Activated naive CD4-positive, alpha-beta T cell treated with anti-CD3 and anti-CD28 coated beads, Interleukin-2, amount 50 U/mL, for 72 hours (primary cell): ENCODE results near the gene MRPL57. TPM values are rescaled to one million over a fixed set of nuclear protein-coding genes. Genes with fewer than 3 reads are reported as not detected.
A peak's percentile ranks its signal among the peaks of the same experiment; 100 is the strongest.
"Not testable (repeated sequence)": the region's sequence is repeated elsewhere in the genome, so short reads cannot be mapped to it uniquely, and the experiment has no call there.

Experiments
- ATAC-seq, 2 donors: fragments of 150-1000 bp; cut with Tn5 transposase; 2 replicates each; pipeline ENCODE4 v1.10.0; 2021; ENCODE audit warnings: mild to moderate bottlenecking in 2 of 2, moderate library complexity in 2 of 2
- DNase-seq, 2 donors: peaks; one replicate each; pipeline ENCODE4 v3.0.0; 2021 to 2022; ENCODE audit warnings: low spot score in 2 of 2
- H3K27ac Mint-ChIP-seq, 2 donors: one replicate each; pipeline ENCODE4 v1.8.0; 2022; ENCODE audit warnings: mild to moderate bottlenecking in 2 of 2, mixed read lengths in 2 of 2
- H3K36me3 Mint-ChIP-seq, 2 donors: one replicate each; pipeline ENCODE4 v1.8.0; 2022; ENCODE audit warnings: mixed read lengths in 2 of 2
- H3K9me3 Mint-ChIP-seq, 2 donors: one replicate each; pipeline ENCODE4 v1.8.0; 2022; ENCODE audit warnings: mixed read lengths in 2 of 2
- total RNA-seq, 2 donors: library from RNA; stranded (reverse); gene quantifications; one replicate each; pipeline ENCODE4 v1.2.3, GENCODE V29; 2022

The MRPL57 gene
- total RNA-seq, 2 donors from 2014 or later, result 12.4 to 23.9 TPM

GRCh38 chr13:21219716-21220115 is 43.3 kb downstream of the MRPL57 start:
- ATAC-seq, H3K36me3 Mint-ChIP-seq, DNase-seq: not testable (repeated sequence)
- Mint-ChIP-seq H3K9me3 (peaks cover 8 to 13% of the 10 kb centered on the region in 2 donors), H3K27ac (peak overlapping the region; percentile 11 to 15)

DNA sequence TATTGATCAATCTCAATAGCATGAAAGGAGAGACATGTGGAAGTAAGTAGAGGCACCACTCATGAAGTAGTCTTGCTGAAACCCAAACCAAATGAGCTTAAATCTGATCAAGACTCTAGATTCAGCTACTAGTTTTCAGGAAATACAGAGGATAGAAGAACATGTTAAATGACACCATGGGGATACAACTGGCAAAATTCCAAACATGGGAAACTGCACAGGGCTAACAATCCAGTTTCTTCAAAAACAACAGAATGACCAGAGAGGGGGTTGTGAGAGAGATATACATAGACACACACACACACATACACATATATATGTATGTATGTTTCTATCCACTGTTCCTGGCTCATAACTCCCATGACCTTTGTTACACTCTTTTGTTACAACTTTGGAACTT is 44.8 kb downstream of the MRPL57 start:
- Mint-ChIP-seq H3K27ac (no peak overlapping the region), H3K9me3 (peaks cover 8 to 13% of the 10 kb centered on the region in 2 donors), H3K36me3 (peaks cover 0 to 9% of the 10 kb centered on the region in 2 donors)
- DNase-seq (no peak), ATAC-seq (no peak)

DNA sequence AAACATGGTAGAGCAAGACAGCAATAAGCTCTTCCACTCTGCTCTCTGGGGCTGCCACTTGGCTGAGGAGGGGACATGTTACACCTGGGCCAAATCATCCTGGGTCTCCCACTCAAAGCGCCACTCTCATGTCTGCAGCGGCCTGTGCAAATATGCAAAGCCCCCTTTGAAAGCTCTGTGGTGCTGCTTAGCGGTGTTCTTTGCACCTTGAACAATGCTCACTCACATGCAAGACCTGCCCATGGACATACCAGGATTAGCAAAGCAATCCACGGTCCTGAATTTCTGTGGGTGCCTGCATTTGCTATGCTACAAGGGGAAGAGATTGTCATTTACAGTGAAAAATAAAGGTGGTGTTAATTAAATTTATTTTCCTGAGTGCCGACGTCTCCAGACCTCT is 48.6 kb downstream of the MRPL57 start:
- peaks cover 0 to 9% of the 10 kb centered on the region in 2 donors for H3K36me3 Mint-ChIP-seq
- peak overlapping the region in 1 of 2 donors; percentile 8 for H3K27ac Mint-ChIP-seq
- H3K9me3 Mint-ChIP-seq, result peaks cover 8 to 13% of the 10 kb centered on the region in 2 donors
- DNase-seq, result no peak
- ATAC-seq, result no peak

DNA sequence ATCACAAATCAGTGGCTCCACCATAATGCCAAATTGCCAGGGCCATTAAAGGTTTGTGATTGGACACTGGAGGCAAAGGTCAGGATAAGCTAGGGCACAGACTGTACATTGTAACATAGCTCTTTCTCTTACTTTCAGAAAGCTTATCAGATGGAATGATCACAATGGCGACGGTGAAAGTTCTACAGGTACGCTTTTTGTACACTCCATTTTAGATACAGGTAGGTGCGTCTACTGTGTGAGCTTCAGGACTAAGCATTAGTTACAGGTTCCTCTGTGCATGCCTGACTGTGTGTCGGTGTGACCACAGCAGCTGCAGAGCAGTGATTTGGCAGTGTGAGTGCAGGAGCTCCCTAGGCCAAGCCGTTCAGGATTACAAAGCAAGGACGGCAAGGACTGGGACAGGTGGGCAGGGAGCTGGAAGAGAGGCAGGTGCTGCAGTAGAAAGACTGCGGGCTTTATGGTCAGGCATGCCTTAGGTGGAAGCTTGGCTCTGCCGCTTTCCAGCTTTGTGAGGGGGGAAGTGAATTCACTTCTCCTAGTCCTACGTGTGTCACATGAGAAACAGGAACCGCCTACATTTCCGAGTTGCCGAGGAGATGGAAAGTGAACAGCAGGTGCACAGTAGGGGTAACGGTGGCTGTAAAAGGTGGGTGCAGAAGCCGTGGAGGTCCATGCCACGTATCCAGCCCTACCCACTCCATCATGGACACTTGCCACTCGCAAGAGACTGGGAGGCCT is 49.6 kb downstream of the MRPL57 start:
- H3K27ac Mint-ChIP-seq, result no peak overlapping the region
- no peak for ATAC-seq

DNA sequence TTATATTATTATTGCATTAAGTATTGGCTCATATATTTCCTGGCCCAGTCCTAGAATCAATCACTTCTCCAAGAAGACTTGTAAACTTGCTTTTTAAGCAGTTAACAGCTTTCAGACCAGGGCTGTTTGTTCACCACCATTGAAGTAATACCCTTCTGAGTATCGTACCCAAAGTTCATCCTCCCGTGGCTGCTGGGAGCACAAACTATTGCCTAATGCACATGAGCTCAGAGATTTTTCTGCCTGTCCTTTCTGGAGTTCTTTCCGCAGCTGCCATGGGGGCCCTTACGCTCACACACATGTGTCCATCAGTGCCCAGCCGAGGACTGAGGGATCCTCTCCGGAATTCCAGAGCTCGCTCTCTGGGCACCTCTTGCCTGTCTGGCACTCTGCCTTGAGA is 51.5 kb downstream of the MRPL57 start:
- Mint-ChIP-seq H3K27ac (no peak overlapping the region), H3K36me3 (no peaks in the 10 kb centered on the region), H3K9me3 (no peaks in the 10 kb centered on the region)
- ATAC-seq, result no peak
- DNase-seq, result no peak

More for the DNA sequence above, 49.6 kb downstream of the MRPL57 start:
- H3K9me3 Mint-ChIP-seq, result peaks cover 8 to 11% of the 10 kb centered on the region in 2 donors
- no peak for DNase-seq
- peaks cover 0 to 9% of the 10 kb centered on the region in 2 donors for H3K36me3 Mint-ChIP-seq

Other genes starting within 250 kb of the MRPL57 start
- 1 to 10 TPM; 1.7 to 8.4 TPM for gene LATS2, start 115.1 kb upstream of the MRPL57 start, total RNA-seq
- 100 to 1,000 TPM; 243 to 250 TPM for gene SAP18, start 36.5 kb upstream of the MRPL57 start, total RNA-seq
- gene SKA3, start 106 bp upstream of the MRPL57 start, total RNA-seq, result 10 to 100 TPM; 29.2 to 37.4 TPM